Measurements from ENCODE around the gene USP33.

DNA sequence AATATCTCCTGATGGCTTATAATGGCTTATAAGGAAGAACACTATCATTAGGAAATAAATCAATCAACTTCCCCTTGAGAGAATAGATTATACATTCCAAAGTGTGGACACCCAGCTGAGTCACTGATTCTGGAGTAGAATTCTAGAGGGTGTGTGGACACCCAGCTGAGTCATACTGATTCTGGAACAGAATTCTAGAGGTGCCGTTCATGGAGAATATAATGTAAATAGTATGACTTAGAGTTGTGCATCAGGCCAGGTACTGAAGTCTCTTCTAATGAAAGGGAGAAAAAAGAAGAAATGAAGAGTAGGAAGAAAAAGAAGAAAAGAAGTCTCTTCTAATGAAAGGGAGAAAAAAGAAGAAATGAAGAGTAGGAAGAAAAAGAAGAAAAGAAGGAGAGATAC, 2.4 kb upstream of the USP33 start:
- TF ChIP-seq YY1 (IDR thresholded peaks at IDR 0.05; ENCODE audit: insufficient read depth, insufficient read length): no peak
- TF ChIP-seq ZNF274 (IDR thresholded peaks at IDR 0.05; ENCODE audit: low read depth, low read length): no peak
